Fibroblast of mammary gland (primary cell): ENCODE measurements around the gene SGCB.

ENCODE experiments used
- DNase-seq: peaks from one replicate; pipeline ENCODE4 v3.0.0-alpha.2; 2010; ENCODE audit warnings: low read depth
- H3K4me3 ChIP-seq: 2 replicates; pipeline ENCODE4 v1.5.1; 2011; ENCODE audit warnings: low read depth, mild to moderate bottlenecking, low read length, moderate library complexity; ENCODE audit not compliant: control insufficient read depth
- CTCF ChIP-seq: conservative IDR thresholded peaks from 2 replicates; pipeline ENCODE4 v1.5.1; 2011; ENCODE audit warnings: low read depth, low read length, inconsistent platforms; ENCODE audit not compliant: control insufficient read depth, insufficient read depth

Gene SGCB

GRCh38 chr4:52001616-52002015 is 36.5 kb downstream of the SGCB start:
- H3K4me3 ChIP-seq = no peak overlapping the region
- peak; percentile 12 for DNase-seq
- TF ChIP-seq CTCF = no peak

- no peak overlapping the region for H3K4me3 ChIP-seq
- no peak for TF ChIP-seq CTCF
- no peak for DNase-seq
Measured at GRCh38 chr4:51999250-51999649, 38.8 kb downstream of the SGCB start.

- no peak overlapping the region for H3K4me3 ChIP-seq
- DNase-seq = no peak
- no peak for TF ChIP-seq CTCF
Measured at GRCh38 chr4:51998837-51999236, 39.3 kb downstream of the SGCB start.

- peak; percentile 11 for TF ChIP-seq CTCF
- peak; percentile 2 for DNase-seq
Measured at GRCh38 chr4:51997647-51998046, 40.5 kb downstream of the SGCB start.

GRCh38 chr4:51995647-51996220 is 42.4 kb downstream of the SGCB start:
- DNase-seq = no peak
- H3K4me3 ChIP-seq = no peak overlapping the region
- TF ChIP-seq CTCF = no peak

More at GRCh38 chr4:51997647-51998046, 40.5 kb downstream of the SGCB start:
- no peak overlapping the region for H3K4me3 ChIP-seq
